ENCODE results near the gene CMYA5. TPM values are rescaled to one million over a fixed set of nuclear protein-coding genes. Genes with fewer than 3 reads are reported as not detected.

The CMYA5 gene
- total RNA-seq, 1 experiment from 2014 or later: 0.81 TPM

- POLR2A ChIA-PET (ENCODE audit: unreplicated experiment): no interaction called here
- Histone ChIP-seq H3K36me3 (ENCODE audit: low read depth) (no peaks in the 10 kb centered on the region), H3K79me2 (ENCODE audit: low read depth) (no peaks in the 10 kb centered on the region), H4K20me1 (ENCODE audit: insufficient read depth) (no peaks in the 10 kb centered on the region), H3K9me2 (ENCODE audit: insufficient read depth) (no peaks in the 10 kb centered on the region), H3K4me1 (replicated peaks; ENCODE audit: insufficient read depth) (no peaks in the 10 kb centered on the region), H3K27ac (no peak overlapping the region), H3K4me3 (no peak overlapping the region), H3K27me3 (ENCODE audit: insufficient read depth, low read depth) (no peaks in the 10 kb centered on the region), H2AFZ (no peak overlapping the region), H3K9me3 (ENCODE audit: insufficient read depth, low read depth) (no peaks in the 10 kb centered on the region), H3F3A (ENCODE audit: insufficient read depth, low read depth) (no peaks in the 10 kb centered on the region), H3K4me2 (no peak overlapping the region)
- CTCF ChIA-PET: no interaction called here
- intact Hi-C loops (cut with micrococcal nuclease; ENCODE audit: unreplicated experiment): no loop called here
- TF ChIP-seq EZH2 (IDR thresholded peaks at IDR 0.05; ENCODE audit: low read depth): no peak
- TF ChIP-seq, protein P1, sequence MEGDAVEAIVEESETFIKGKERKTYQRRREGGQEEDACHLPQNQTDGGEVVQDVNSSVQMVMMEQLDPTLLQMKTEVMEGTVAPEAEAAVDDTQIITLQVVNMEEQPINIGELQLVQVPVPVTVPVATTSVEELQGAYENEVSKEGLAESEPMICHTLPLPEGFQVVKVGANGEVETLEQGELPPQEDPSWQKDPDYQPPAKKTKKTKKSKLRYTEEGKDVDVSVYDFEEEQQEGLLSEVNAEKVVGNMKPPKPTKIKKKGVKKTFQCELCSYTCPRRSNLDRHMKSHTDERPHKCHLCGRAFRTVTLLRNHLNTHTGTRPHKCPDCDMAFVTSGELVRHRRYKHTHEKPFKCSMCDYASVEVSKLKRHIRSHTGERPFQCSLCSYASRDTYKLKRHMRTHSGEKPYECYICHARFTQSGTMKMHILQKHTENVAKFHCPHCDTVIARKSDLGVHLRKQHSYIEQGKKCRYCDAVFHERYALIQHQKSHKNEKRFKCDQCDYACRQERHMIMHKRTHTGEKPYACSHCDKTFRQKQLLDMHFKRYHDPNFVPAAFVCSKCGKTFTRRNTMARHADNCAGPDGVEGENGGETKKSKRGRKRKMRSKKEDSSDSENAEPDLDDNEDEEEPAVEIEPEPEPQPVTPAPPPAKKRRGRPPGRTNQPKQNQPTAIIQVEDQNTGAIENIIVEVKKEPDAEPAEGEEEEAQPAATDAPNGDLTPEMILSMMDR (conservative IDR thresholded peaks at IDR 0.05): no peak
- DNase-seq: no peak
- no TSS peak for BruUV-seq (replicated peaks)
These were observed 1.7 kb upstream of the CMYA5 start for GRCh38 chr5:79687889-79688288.

DNA sequence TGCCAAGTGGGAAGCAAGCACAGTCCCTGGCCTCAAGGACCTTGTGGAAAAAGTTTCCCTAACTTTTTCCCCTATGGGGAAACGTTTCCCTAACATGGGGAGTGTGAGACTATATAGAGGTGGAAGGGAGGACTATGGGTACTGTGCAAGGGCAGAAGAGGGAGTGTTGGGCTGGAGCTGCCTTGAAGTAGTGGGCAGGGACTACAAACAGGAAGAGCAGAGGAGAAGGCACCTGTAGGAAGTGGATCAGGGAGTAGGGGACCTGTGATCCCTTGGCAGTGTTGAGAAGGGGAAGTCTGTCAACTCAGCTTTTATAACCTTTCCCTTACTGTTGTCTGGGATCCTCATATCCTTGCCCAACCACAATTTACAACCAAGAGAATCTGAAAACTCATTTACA, 1.4 kb downstream of the CMYA5 start:
- DNase-seq: no peak
- Histone ChIP-seq H3K9me2 (ENCODE audit: insufficient read depth) (no peaks in the 10 kb centered on the region), H3F3A (ENCODE audit: insufficient read depth, low read depth) (no peaks in the 10 kb centered on the region), H3K27ac (no peak overlapping the region), H2AFZ (no peak overlapping the region), H3K79me2 (ENCODE audit: low read depth) (no peaks in the 10 kb centered on the region), H3K4me3 (no peak overlapping the region), H3K27me3 (ENCODE audit: insufficient read depth, low read depth) (no peaks in the 10 kb centered on the region), H3K4me2 (no peak overlapping the region), H3K4me1 (replicated peaks; ENCODE audit: insufficient read depth) (no peaks in the 10 kb centered on the region), H3K36me3 (ENCODE audit: low read depth) (no peaks in the 10 kb centered on the region), H4K20me1 (ENCODE audit: insufficient read depth) (no peaks in the 10 kb centered on the region), H3K9me3 (ENCODE audit: insufficient read depth, low read depth) (no peaks in the 10 kb centered on the region)
- TF ChIP-seq EZH2 (IDR thresholded peaks at IDR 0.05; ENCODE audit: low read depth): no peak
- TF ChIP-seq, protein P1 (conservative IDR thresholded peaks at IDR 0.05): no peak
- ChIA-PET POLR2A (ENCODE audit: unreplicated experiment) (no interaction called here), CTCF (no interaction called here)
- intact Hi-C loops (cut with micrococcal nuclease; ENCODE audit: unreplicated experiment): no loop called here
- no TSS peak for BruUV-seq (replicated peaks)

DNA sequence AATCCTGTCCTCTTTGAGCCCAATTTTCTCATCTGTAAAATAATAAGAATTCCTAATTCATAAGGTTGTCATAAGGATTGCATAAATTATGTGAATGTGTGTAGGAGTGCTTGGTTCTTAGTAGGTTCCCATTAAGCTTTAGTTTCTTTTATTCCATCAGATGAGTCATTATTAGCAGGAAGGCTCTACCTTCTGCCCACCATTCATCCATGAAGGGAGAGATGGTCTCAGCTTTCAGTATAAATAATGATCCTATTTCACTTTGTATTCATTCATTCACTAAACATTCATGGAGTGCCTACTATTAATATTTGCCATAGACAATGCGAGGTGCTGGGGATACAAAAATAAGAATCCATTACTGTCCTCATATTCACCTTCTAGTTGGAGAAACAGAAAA, 3.0 kb downstream of the CMYA5 start:
- no peaks in the 10 kb centered on the region for H3K79me2 ChIP-seq (ENCODE audit: low read depth)
- ChIA-PET POLR2A (ENCODE audit: unreplicated experiment) (interaction anchor here (0.6 kb wide), 1 partner anchor 714 kb away, joined by 4 read pairs; no protein-coding TSS in a partner anchor), CTCF (no interaction called here)
- H3K9me3 ChIP-seq (ENCODE audit: insufficient read depth, low read depth): no peaks in the 10 kb centered on the region
- H2AFZ ChIP-seq: no peak overlapping the region
- H3K27me3 ChIP-seq (ENCODE audit: insufficient read depth, low read depth): no peaks in the 10 kb centered on the region
- H4K20me1 ChIP-seq (ENCODE audit: insufficient read depth): no peaks in the 10 kb centered on the region
- TF ChIP-seq, protein P1 (conservative IDR thresholded peaks at IDR 0.05): no peak
- TF ChIP-seq EZH2 (IDR thresholded peaks at IDR 0.05; ENCODE audit: low read depth): no peak
- H3K27ac ChIP-seq: no peak overlapping the region
- H3K9me2 ChIP-seq (ENCODE audit: insufficient read depth): no peaks in the 10 kb centered on the region
- no peak overlapping the region for H3K4me3 ChIP-seq
- no peak for DNase-seq
- H3K4me1 ChIP-seq (replicated peaks; ENCODE audit: insufficient read depth): peaks cover 8% of the 10 kb centered on the region
- intact Hi-C loops (cut with micrococcal nuclease; ENCODE audit: unreplicated experiment): no loop called here
- no peaks in the 10 kb centered on the region for H3K36me3 ChIP-seq (ENCODE audit: low read depth)
- BruUV-seq (replicated peaks): no TSS peak
- no peak overlapping the region for H3K4me2 ChIP-seq
- peaks cover 5% of the 10 kb centered on the region for H3F3A ChIP-seq (ENCODE audit: insufficient read depth, low read depth)
